Stimulated activated CD8-positive, alpha-beta memory T cell treated with anti-CD3 and anti-CD28 coated beads, Interleukin-7, amount 100 ng/mL, for 48 hours (primary cell): ENCODE results near the gene ACOXL.
A peak's percentile ranks its signal among the peaks of the same experiment; 100 is the strongest.

Source experiments
- DNase-seq, 2 donors: peaks; one replicate each; pipeline ENCODE4 v3.0.0-alpha.2; 2020; ENCODE audit warnings: low read depth in 1 of 2; ENCODE audit errors: extremely low read depth in 1 of 2

Gene ACOXL

GRCh38 chr2:111145103-111145760 is 412.9 kb downstream of the ACOXL start:
- DNase-seq, result no peak

GRCh38 chr2:111145951-111146350 is 413.6 kb downstream of the ACOXL start:
- DNase-seq, result no peak

GRCh38 chr2:111148225-111148873 is 416.0 kb downstream of the ACOXL start:
- no peak for DNase-seq

GRCh38 chr2:111148925-111149324 is 416.6 kb downstream of the ACOXL start:
- DNase-seq, result no peak

- DNase-seq, result no peak
Observed at GRCh38 chr2:111149882-111150455, 417.6 kb downstream of the ACOXL start.

GRCh38 chr2:111154758-111155157 is 422.4 kb downstream of the ACOXL start:
- DNase-seq, result no peak

- no peak for DNase-seq
Observed at GRCh38 chr2:111155610-111156009, 423.2 kb downstream of the ACOXL start.

- no peak for DNase-seq
Observed at GRCh38 chr2:111156529-111156928, 424.2 kb downstream of the ACOXL start.

GRCh38 chr2:111157071-111157661 is 424.8 kb downstream of the ACOXL start:
- no peak for DNase-seq

- DNase-seq, result no peak
Observed at GRCh38 chr2:111157798-111158197, 425.4 kb downstream of the ACOXL start.

GRCh38 chr2:111159641-111160040 is 427.3 kb downstream of the ACOXL start:
- DNase-seq, result no peak

- DNase-seq, result no peak
Observed at GRCh38 chr2:111160758-111161157, 428.4 kb downstream of the ACOXL start.

- DNase-seq, result no peak
Observed at GRCh38 chr2:111161971-111162370, 429.6 kb downstream of the ACOXL start.

- peak in 1 of 2 donors; percentile 10 for DNase-seq
Observed at GRCh38 chr2:111162718-111163331, 430.5 kb downstream of the ACOXL start.

GRCh38 chr2:111164078-111164477 is 431.7 kb downstream of the ACOXL start:
- DNase-seq, result no peak

GRCh38 chr2:111165084-111165483 is 432.7 kb downstream of the ACOXL start:
- DNase-seq, result no peak

- no peak for DNase-seq
Observed at GRCh38 chr2:111166115-111166514, 433.7 kb downstream of the ACOXL start.

GRCh38 chr2:111167076-111167862 is 434.9 kb downstream of the ACOXL start:
- DNase-seq, result no peak

- DNase-seq, result no peak
Observed at GRCh38 chr2:111167863-111168162, 435.4 kb downstream of the ACOXL start.
